PC-3 (cell line): Measurements from ENCODE around the gene TRAF3IP3. TPM values are rescaled to one million over a fixed set of nuclear protein-coding genes. Genes with fewer than 3 reads are reported as not detected.

Source experiments
- ATAC-seq: fragments of 200-7000 bp; cut with Tn5 transposase; 2 replicates; pipeline ENCODE4 v1.9.1; 2020; ENCODE audit warnings: mild to moderate bottlenecking, moderate library complexity
- BruUV-seq: library from RNA; stranded (reverse); fragments of 400-500 nt; replicated peaks from 2 replicates; lab custom pipeline; 2021; lab: Mats Ljungman, UMichigan
- CTCF ChIA-PET: fragments of 300-600 bp; sonication (Branson Sonifier 250); formaldehyde crosslinking; loops from one replicate; lab custom pipeline; 2022; ENCODE audit warnings: antibody characterized with exemption; lab: Charles Lee
- POLR2A ChIA-PET: fragments of 300-600 bp; sonication (Branson Sonifier 250); formaldehyde crosslinking; loops from one replicate; lab custom pipeline; 2022; ENCODE audit warnings: antibody characterized with exemption; ENCODE audit not compliant: unreplicated experiment; lab: Charles Lee
- DNase-seq: peaks from one replicate; pipeline ENCODE4 v3.0.0-alpha.2; 2015
- H2AFZ ChIP-seq: fragments of 300-600 bp; sonication (generic); 2 replicates; pipeline ENCODE4 v1.6.0; 2016; ENCODE audit warnings: antibody characterized with exemption, low read length
- H3F3A ChIP-seq: fragments of 300-600 bp; sonication (generic); one replicate; pipeline ENCODE4 v1.6.0; 2017; ENCODE audit warnings: antibody characterized with exemption, low read length, control low read depth, mild to moderate bottlenecking; ENCODE audit not compliant: unreplicated experiment
- H3K27ac ChIP-seq: fragments of 300-600 bp; sonication (generic); 2 replicates; pipeline ENCODE4 v1.5.1; 2016; ENCODE audit warnings: mild to moderate bottlenecking, low read length
- H3K27me3 ChIP-seq: fragments of 300-600 bp; sonication (generic); 2 replicates; pipeline ENCODE4 v1.6.1; 2016; ENCODE audit warnings: low read length, mixed read lengths
- H3K36me3 ChIP-seq: fragments of 300-600 bp; sonication (generic); 2 replicates; pipeline ENCODE4 v1.6.1; 2016; ENCODE audit warnings: low read depth, mixed run types, low read length, mixed read lengths
- H3K4me1 ChIP-seq: fragments of 300-600 bp; sonication (generic); 2 replicates; pipeline ENCODE4 v1.5.1; 2016; ENCODE audit warnings: low read length; ENCODE audit not compliant: insufficient read depth
- H3K4me2 ChIP-seq: fragments of 300-600 bp; sonication (generic); 2 replicates; pipeline ENCODE4 v1.6.0; 2016; ENCODE audit warnings: low read length
- H3K4me3 ChIP-seq: fragments of 300-600 bp; sonication (generic); 2 replicates; pipeline ENCODE4 v1.5.1; 2016; ENCODE audit warnings: mild to moderate bottlenecking, low read length, mixed read lengths
- H3K79me2 ChIP-seq: fragments of 300-600 bp; sonication (generic); 2 replicates; pipeline ENCODE4 v1.6.1; 2017; ENCODE audit warnings: low read length, mixed read lengths
- H3K9ac ChIP-seq: fragments of 300-600 bp; sonication (generic); 2 replicates; pipeline ENCODE4 v1.6.0; 2016; ENCODE audit warnings: mild to moderate bottlenecking, low read length
- H3K9me2 ChIP-seq: fragments of 300-600 bp; sonication (generic); replicated peaks from 2 replicates; pipeline ENCODE4 v1.6.1; 2016; ENCODE audit warnings: mixed run types, low read length, mixed read lengths
- H3K9me3 ChIP-seq: fragments of 300-600 bp; sonication (generic); 2 replicates; pipeline ENCODE4 v1.6.1; 2016; ENCODE audit warnings: low read length, mixed read lengths
- H4K20me1 ChIP-seq: fragments of 300-600 bp; sonication (generic); 2 replicates; pipeline ENCODE4 v1.6.1; 2016; ENCODE audit warnings: low read length, mixed read lengths
- CTCF ChIP-seq: fragments of 300-600 bp; sonication (generic); conservative IDR thresholded peaks from 2 replicates; pipeline ENCODE4 v1.5.1; 2017; ENCODE audit warnings: antibody characterized with exemption, low read depth, mild to moderate bottlenecking, low read length
- EZH2 ChIP-seq: fragments of 300-600 bp; sonication (generic); IDR thresholded peaks from one replicate; pipeline ENCODE4 v1.6.1; 2017; ENCODE audit warnings: antibody characterized with exemption, mild to moderate bottlenecking, low read length; ENCODE audit not compliant: unreplicated experiment
- EZH2phosphoT487 ChIP-seq: fragments of 300-600 bp; sonication (generic); IDR thresholded peaks from 2 replicates; pipeline ENCODE4 v1.6.1; 2018; ENCODE audit warnings: mild to moderate bottlenecking, antibody characterized with exemption, low read length, borderline replicate concordance
- intact Hi-C: fragments of 100-400 bp; cut with micrococcal nuclease; formaldehyde crosslinking; loops from 2 replicates; pipeline ENCODE4 v1.9.0; 2023
- total RNA-seq: library from RNA; depleted of rRNA; stranded (reverse); fragments of >200 nt; gene quantifications from 2 replicates; pipeline ENCODE4 v1.2.3, GENCODE V29; 2014

TRAF3IP3 gene
- total RNA-seq, 1 experiment from 2014 or later: not detected

GRCh38 chr1:209784265-209785169 lies 28.7 kb downstream of the TRAF3IP3 start, which contains the start of gene C1orf74:
Gene C1orf74 (minus strand): TSS chr1:209784559. CDS start chr1:209783634, 925 bp downstream.
- H3K36me3 ChIP-seq: peaks cover 15% of the 10 kb centered on the region
- TSS peak; percentile 99 for BruUV-seq

GRCh38 chr1:209785592-209785991 lies 29.7 kb downstream of the TRAF3IP3 start:
- BruUV-seq: no TSS peak
- Histone ChIP-seq H3K4me2 (no peak overlapping the region), H3K27me3 (no peaks in the 10 kb centered on the region), H3K4me3 (no peak overlapping the region), H3K27ac (peak overlapping the region; percentile 9; the same call in 1 of the 2 replicates), H3K79me2 (peaks cover 20% of the 10 kb centered on the region), H3K36me3 (peaks cover 26% of the 10 kb centered on the region), H3K9me3 (no peaks in the 10 kb centered on the region), H3F3A (no peaks in the 10 kb centered on the region), H3K9ac (no peak overlapping the region), H2AFZ (no peak overlapping the region), H3K9me2 (no peaks in the 10 kb centered on the region), H3K4me1 (peaks cover 18% of the 10 kb centered on the region), H4K20me1 (no peaks in the 10 kb centered on the region)
- intact Hi-C loops: loop anchor here (2.0 kb wide), 1 partner anchor 41 kb away; the partner anchor contains the start of gene UTP25
- ChIA-PET CTCF (no interaction called here), POLR2A (no interaction called here)
- DNase-seq (no peak), ATAC-seq (no peak)
- TF ChIP-seq CTCF: no peak
- no peak for TF ChIP-seq EZH2phosphoT487
- TF ChIP-seq EZH2: no peak

More at GRCh38 chr1:209784265-209785169, 28.7 kb downstream of the TRAF3IP3 start, which contains the start of gene C1orf74:
- Histone ChIP-seq H4K20me1 (no peaks in the 10 kb centered on the region), H3K27ac (peak within 1 kb of the TSS; percentile 65), H3K9ac (peak within 1 kb of the TSS; percentile 88), H3K79me2 (peaks cover 20% of the 10 kb centered on the region), H3K4me3 (peak within 1 kb of the TSS; percentile 70), H3F3A (no peaks in the 10 kb centered on the region), H3K4me2 (peak within 1 kb of the TSS; percentile 77), H2AFZ (peak within 1 kb of the TSS; percentile 51), H3K27me3 (no peaks in the 10 kb centered on the region), H3K9me2 (no peaks in the 10 kb centered on the region), H3K4me1 (peaks cover 18% of the 10 kb centered on the region), H3K9me3 (no peaks in the 10 kb centered on the region)
- CTCF ChIA-PET: interaction anchor here (0.6 to 1.0 kb wide), 2 partner anchors 39 to 616 kb away, joined by 3 to 4 read pairs; no protein-coding TSS in a partner anchor
- ATAC-seq (peak; percentile 100), DNase-seq (peak; percentile 99)
- TF ChIP-seq CTCF: 0 out of 2 replicates have a peak, but pooled peaks have one; percentile 24
- TF ChIP-seq EZH2: no peak
- TF ChIP-seq EZH2phosphoT487: no peak
- POLR2A ChIA-PET: interaction anchor here (0.6 to 1.0 kb wide), 6 partner anchors 8 to 56 kb away, joined by 3 to 8 read pairs (median 4); partner anchors contain the start of gene IRF6
- intact Hi-C loops: loop anchor here (2.0 kb wide), 1 partner anchor 42 kb away; the partner anchor contains the start of gene UTP25
